ENCODE results near the gene SGCA.

The SGCA gene

DNA sequence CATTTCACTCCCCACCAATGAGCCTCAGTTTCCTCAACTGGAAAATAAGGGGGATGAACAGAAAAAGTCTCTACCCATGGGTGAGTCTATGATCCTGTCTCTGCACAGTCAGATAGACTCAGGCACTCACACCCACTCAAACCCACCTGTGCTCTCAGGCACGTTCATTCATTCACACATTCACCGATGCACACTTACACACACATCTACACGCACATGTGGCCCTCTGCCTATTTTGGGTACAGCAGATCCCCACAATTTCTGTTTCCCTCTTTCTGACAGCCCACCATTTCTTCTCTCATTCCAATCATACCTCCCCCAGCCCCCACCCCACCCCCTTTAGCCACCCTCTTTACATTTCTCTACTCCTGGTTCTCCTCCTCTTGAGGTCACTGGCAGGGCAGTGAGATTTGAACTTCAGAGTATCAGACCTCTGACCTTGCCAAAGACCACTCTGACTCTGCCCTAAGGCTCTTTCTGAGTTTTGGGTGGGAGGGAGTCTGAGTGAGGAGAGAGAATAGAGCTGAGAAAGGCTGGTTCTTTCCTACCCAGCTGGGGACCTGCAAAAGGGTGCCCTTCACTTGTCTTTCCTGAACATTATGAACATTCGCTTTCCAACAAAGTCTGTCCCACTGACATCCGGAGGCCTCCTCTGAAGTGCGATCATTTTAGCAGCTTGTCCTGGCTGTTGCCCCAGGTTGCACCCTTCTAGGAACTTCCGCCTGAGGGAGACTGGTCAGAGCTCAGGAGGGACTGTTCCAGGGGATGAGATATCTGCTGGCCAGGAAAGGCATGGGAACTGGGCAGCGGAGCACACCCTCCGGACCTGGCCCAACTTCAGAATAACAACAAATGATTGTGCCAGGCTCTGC is 45.7 kb downstream of the SGCA start:
- H3K9me3 ChIP-seq (ENCODE audit: insufficient read depth, low read length, severe bottlenecking), result no peaks in the 10 kb centered on the region
- H3K36me3 ChIP-seq (ENCODE audit: insufficient read depth, low read length), result no peaks in the 10 kb centered on the region
- H3K4me1 ChIP-seq (ENCODE audit: insufficient read depth, low read length), result no peaks in the 10 kb centered on the region
- H2AFZ ChIP-seq (ENCODE audit: low read depth, low read length), result no peak overlapping the region
- H3K9ac ChIP-seq (ENCODE audit: low read depth, low read length), result no peak overlapping the region
- no peak overlapping the region for H3K4me2 ChIP-seq (ENCODE audit: insufficient read depth, low read length)
- no peak for DNase-seq
- no peak for TF ChIP-seq CTCF (IDR thresholded peaks at IDR 0.05; ENCODE audit: borderline replicate concordance, extremely low read depth, low read length, poor library complexity, severe bottlenecking)
- no peak for TF ChIP-seq EZH2 (IDR thresholded peaks at IDR 0.05; ENCODE audit: borderline replicate concordance, low read depth, low read length, severe bottlenecking)
- H3K27me3 ChIP-seq (ENCODE audit: insufficient read depth, low read length, poor library complexity), result peaks cover 43% of the 10 kb centered on the region
- ATAC-seq (ENCODE audit: insufficient read depth, low read depth), result no peak
- no peak overlapping the region for H3K27ac ChIP-seq (ENCODE audit: low read length)
- no peak overlapping the region for H3K4me3 ChIP-seq (ENCODE audit: low read depth in 1 of 2, low read length in 2 of 2)
- H3K79me2 ChIP-seq (ENCODE audit: insufficient read depth, low read length), result no peaks in the 10 kb centered on the region
- 0 out of 2 replicates have a peak, but pooled peaks cover 16% of the 10 kb centered on the region for H4K20me1 ChIP-seq (ENCODE audit: insufficient read depth, low read length)

GRCh38 chr17:50212121-50212843 is 46.5 kb downstream of the SGCA start:
- Histone ChIP-seq H3K4me2 (ENCODE audit: insufficient read depth, low read length) (no peak overlapping the region), H4K20me1 (ENCODE audit: insufficient read depth, low read length) (0 out of 2 replicates have a peak, but pooled peaks cover 15% of the 10 kb centered on the region), H3K79me2 (ENCODE audit: insufficient read depth, low read length) (no peaks in the 10 kb centered on the region), H3K9ac (ENCODE audit: low read depth, low read length) (no peak overlapping the region), H3K4me1 (ENCODE audit: insufficient read depth, low read length) (no peaks in the 10 kb centered on the region), H3K27ac (ENCODE audit: low read length) (no peak overlapping the region), H3K9me3 (ENCODE audit: insufficient read depth, low read length, severe bottlenecking) (no peaks in the 10 kb centered on the region), H3K4me3 (ENCODE audit: low read depth in 1 of 2, low read length in 2 of 2) (no peak overlapping the region), H3K27me3 (ENCODE audit: insufficient read depth, low read length, poor library complexity) (peaks cover 40% of the 10 kb centered on the region), H2AFZ (ENCODE audit: low read depth, low read length) (no peak overlapping the region), H3K36me3 (ENCODE audit: insufficient read depth, low read length) (no peaks in the 10 kb centered on the region)
- ATAC-seq (ENCODE audit: insufficient read depth, low read depth) (no peak), DNase-seq (no peak)
- no peak for TF ChIP-seq CTCF (IDR thresholded peaks at IDR 0.05; ENCODE audit: borderline replicate concordance, extremely low read depth, low read length, poor library complexity, severe bottlenecking)
- no peak for TF ChIP-seq EZH2 (IDR thresholded peaks at IDR 0.05; ENCODE audit: borderline replicate concordance, low read depth, low read length, severe bottlenecking)

- Histone ChIP-seq H3K9me3 (ENCODE audit: insufficient read depth, low read length, severe bottlenecking) (no peaks in the 10 kb centered on the region), H3K79me2 (ENCODE audit: insufficient read depth, low read length) (no peaks in the 10 kb centered on the region), H3K4me2 (ENCODE audit: insufficient read depth, low read length) (no peak overlapping the region), H2AFZ (ENCODE audit: low read depth, low read length) (no peak overlapping the region), H3K36me3 (ENCODE audit: insufficient read depth, low read length) (no peaks in the 10 kb centered on the region), H3K9ac (ENCODE audit: low read depth, low read length) (no peak overlapping the region), H3K27ac (ENCODE audit: low read length) (no peak overlapping the region), H3K4me3 (ENCODE audit: low read depth in 1 of 2, low read length in 2 of 2) (no peak overlapping the region), H4K20me1 (ENCODE audit: insufficient read depth, low read length) (0 out of 2 replicates have a peak, but pooled peaks cover 8% of the 10 kb centered on the region), H3K4me1 (ENCODE audit: insufficient read depth, low read length) (no peaks in the 10 kb centered on the region), H3K27me3 (ENCODE audit: insufficient read depth, low read length, poor library complexity) (peaks cover 29% of the 10 kb centered on the region)
- DNase-seq (peak; percentile 54), ATAC-seq (ENCODE audit: insufficient read depth, low read depth) (peak; percentile 95)
- TF ChIP-seq CTCF (IDR thresholded peaks at IDR 0.05; ENCODE audit: borderline replicate concordance, extremely low read depth, low read length, poor library complexity, severe bottlenecking), result peak; percentile 27
- no peak for TF ChIP-seq EZH2 (IDR thresholded peaks at IDR 0.05; ENCODE audit: borderline replicate concordance, low read depth, low read length, severe bottlenecking)
Measured at GRCh38 chr17:50213026-50214022, 47.5 kb downstream of the SGCA start.
